ENCODE measurements around the gene ARHGAP10.

ARHGAP10 gene

DNA sequence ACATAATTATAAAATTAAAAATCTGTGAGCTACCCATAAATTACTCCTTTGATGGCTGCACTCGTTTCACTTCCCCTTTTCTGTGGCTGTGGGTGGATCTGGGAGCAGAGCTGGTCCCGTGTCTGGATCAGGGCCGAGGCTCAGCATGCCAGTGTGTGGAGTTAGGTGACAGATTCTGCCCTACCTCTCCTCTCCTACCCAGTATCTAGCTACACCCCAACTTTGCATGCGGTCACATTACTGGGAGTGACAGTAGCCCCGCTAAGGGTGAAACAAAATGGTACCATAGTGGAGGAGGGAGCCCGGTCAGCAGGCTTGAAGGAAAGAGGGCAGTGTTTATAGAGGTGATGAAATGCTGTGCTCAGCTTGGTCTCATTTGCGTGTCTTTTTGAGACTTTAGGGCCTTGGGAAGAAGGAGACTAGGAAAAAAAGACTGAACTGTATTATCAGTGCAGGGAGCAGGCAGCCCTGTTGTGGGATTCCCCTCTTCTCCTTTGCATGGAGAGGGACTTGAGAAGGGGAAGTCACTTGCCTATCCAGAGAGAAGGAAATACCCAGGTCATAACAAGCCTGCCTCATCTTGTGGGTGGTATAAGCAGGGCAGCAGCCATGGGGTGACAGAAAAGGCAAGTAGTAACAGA is 48.4 kb downstream of the ARHGAP10 start:
- DNase-seq (ENCODE audit: low spot score) = no peak
- TF ChIP-seq, protein P1, sequence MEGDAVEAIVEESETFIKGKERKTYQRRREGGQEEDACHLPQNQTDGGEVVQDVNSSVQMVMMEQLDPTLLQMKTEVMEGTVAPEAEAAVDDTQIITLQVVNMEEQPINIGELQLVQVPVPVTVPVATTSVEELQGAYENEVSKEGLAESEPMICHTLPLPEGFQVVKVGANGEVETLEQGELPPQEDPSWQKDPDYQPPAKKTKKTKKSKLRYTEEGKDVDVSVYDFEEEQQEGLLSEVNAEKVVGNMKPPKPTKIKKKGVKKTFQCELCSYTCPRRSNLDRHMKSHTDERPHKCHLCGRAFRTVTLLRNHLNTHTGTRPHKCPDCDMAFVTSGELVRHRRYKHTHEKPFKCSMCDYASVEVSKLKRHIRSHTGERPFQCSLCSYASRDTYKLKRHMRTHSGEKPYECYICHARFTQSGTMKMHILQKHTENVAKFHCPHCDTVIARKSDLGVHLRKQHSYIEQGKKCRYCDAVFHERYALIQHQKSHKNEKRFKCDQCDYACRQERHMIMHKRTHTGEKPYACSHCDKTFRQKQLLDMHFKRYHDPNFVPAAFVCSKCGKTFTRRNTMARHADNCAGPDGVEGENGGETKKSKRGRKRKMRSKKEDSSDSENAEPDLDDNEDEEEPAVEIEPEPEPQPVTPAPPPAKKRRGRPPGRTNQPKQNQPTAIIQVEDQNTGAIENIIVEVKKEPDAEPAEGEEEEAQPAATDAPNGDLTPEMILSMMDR (IDR thresholded peaks at IDR 0.05; ENCODE audit: extremely low read depth, missing control alignments) = no peak

DNA sequence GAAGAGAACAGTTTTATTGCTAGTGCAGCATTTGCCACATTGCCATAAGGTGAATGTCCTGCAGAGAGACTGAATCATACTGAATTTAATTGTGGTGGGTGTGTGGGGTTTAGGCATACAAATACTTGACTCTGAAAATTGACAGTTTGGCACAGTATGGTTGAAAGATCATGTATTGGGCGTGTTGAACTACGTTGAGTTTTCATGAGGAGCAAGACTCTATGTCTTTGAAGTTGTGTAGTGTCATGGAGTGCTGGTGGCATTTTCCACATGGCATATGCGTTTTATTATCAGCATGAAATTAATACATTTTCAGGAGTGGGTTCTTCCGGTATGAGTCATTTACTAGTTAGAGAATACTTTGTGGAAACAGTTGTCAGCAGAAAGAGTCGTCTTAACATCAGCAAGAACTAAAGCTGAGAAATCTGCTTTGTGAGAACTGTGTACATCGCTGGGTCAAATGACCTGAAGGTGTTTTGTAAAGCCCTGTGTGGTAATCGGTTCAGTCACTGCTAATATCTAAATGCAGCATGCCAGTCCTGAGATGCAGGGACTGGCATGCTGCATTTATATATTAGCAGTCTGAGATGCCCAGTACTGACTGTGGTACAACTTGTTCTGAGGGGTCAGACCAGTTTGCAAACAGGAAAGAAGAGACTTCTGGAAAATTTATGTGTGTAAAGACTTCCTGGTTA is 50.3 kb downstream of the ARHGAP10 start:
- no peak for DNase-seq (ENCODE audit: low spot score)
- TF ChIP-seq, protein P1 (IDR thresholded peaks at IDR 0.05; ENCODE audit: extremely low read depth, missing control alignments) = no peak

DNA sequence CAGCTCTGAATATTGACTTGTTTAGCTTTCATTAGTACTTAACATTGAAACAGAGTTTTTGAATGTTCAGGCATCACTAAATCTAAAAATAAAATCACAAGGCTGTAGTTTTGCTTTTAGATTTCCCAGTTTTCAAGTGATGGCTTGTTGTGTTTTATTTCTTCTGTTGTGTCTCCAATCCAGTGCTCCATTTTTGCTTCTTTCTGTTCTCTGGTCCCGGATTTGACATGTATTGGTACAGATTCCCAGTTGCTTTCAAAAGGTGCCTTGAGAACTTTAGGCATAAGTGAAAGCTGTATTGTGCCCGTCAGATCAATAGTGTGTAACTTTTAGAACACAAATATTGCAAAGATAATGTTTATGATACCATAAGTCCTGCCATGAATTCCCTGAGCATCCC is 53.2 kb downstream of the ARHGAP10 start:
- DNase-seq (ENCODE audit: low spot score) = no peak
- TF ChIP-seq, protein P1 (IDR thresholded peaks at IDR 0.05; ENCODE audit: extremely low read depth, missing control alignments) = no peak

DNA sequence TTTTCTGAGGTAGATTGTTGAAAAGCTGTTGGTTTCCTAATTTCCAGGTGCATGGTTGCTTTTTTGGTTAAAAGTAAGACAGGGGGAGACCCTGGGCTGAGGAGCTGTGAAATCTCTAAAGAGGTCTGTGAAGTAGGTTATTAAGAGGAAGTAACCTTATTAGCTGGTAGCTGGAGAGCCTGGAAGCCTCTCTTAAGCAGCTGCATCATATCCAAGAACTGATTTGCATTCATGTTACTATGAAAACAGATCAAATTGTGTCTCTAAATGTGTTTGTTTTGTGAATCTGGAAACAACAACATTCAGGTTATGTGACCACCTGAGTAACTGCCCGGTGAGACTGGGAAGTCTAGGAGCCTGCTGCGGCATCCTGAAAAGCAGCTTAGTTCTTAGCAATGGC is 54.1 kb downstream of the ARHGAP10 start:
- no peak for DNase-seq (ENCODE audit: low spot score)
- TF ChIP-seq, protein P1 (IDR thresholded peaks at IDR 0.05; ENCODE audit: extremely low read depth, missing control alignments) = no peak

DNA sequence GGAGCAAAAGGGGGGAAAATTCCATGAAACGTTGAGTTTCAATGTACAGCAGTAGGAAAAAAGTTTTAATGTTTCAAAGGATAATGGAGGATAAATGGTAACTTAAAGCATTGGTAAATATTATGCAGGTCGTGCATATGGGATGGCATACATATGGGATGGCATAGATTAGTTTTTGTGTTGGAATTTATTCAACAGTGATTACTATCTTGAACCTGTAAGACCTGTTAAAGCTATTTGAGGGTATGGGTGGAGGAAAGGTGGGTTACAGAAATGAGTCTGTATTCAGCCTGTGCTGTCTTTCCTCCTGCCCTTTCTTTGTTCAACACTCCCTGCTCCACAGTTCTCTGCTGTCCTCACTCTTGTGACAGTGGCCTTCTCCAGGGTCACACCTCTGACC is 54.6 kb downstream of the ARHGAP10 start:
- TF ChIP-seq, protein P1 (IDR thresholded peaks at IDR 0.05; ENCODE audit: extremely low read depth, missing control alignments) = no peak
- DNase-seq (ENCODE audit: low spot score) = no peak

DNA sequence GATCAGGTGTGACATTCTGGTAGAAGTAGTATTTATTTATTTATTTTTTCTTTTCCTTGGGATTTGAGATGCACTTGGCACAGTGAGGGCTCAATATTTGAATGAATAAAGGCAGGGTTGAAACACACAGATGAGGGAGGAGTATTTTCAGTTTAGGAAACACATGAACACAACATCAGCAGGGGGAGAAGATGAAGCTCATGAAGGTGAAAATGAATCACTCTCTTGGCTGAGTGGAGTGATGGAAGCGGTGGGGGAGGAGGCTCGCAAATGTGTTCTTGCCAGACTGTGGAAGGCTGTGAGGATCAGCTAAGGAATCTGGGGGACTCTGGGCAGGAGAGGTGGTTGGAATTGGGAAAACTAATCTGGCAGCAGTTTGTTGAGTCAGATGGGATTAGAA is 55.3 kb downstream of the ARHGAP10 start:
- TF ChIP-seq, protein P1 (IDR thresholded peaks at IDR 0.05; ENCODE audit: extremely low read depth, missing control alignments) = no peak

DNA sequence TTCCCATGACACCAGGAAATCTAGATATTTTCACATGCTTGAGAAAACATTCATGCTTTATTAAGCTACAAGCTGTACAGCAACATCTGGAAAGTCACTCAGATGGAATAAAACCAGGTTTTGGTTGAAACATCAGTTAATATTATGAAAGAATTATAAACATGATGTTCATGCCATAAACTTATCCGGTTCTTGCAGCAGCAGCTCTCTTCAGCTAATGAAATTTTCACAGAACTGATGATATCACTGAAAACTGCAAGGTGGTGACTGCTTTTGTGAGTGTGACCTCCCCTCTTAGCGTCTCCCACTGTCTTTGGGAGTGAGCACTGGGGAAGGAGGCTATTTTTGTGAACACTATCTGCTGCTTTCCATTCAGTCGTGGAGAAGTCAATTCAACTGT is 56.9 kb downstream of the ARHGAP10 start:
- TF ChIP-seq, protein P1 (IDR thresholded peaks at IDR 0.05; ENCODE audit: extremely low read depth, missing control alignments) = no peak
- DNase-seq (ENCODE audit: low spot score) = no peak

More for the DNA sequence above, 55.3 kb downstream of the ARHGAP10 start:
- DNase-seq (ENCODE audit: low spot score) = no peak
